ENCODE measurements around the gene CLDN18. TPM values are rescaled to one million over a fixed set of nuclear protein-coding genes. Genes with fewer than 3 reads are reported as not detected.

Gene CLDN18
- total RNA-seq, 1 donor from 2014 or later, result 0.11 TPM

DNA sequence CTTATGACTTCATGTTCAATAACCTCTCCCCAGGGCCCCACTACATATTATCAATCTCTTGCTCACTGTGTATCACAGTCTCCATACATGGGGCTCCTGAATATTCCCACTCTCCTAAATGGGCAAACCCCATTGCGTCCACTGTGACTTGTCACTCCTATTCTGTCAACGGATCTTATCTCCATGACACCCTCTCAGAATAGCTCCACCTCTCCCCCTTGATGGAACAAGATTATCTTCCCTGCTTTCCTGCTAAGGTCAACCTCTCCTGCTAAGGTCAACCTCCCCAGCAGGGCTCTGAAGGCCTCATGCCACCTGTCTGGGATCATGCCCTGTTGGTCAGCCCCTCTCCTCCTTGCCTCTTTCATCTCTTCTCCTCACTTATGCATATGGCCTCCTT is 1.8 kb downstream of the CLDN18 start:
- no peak for DNase-seq (ENCODE audit: low spot score in 2 of 2)
- Histone ChIP-seq H3K27me3 (no peaks in the 10 kb centered on the region), H3K4me3 (no peak overlapping the region), H3K36me3 (no peaks in the 10 kb centered on the region), H3K27ac (no peak overlapping the region), H3K4me1 (no peaks in the 10 kb centered on the region), H3K9me3 (no peaks in the 10 kb centered on the region)
- intact Hi-C loops (cut with DNase I), result no loop called here
- TF ChIP-seq, protein P1, sequence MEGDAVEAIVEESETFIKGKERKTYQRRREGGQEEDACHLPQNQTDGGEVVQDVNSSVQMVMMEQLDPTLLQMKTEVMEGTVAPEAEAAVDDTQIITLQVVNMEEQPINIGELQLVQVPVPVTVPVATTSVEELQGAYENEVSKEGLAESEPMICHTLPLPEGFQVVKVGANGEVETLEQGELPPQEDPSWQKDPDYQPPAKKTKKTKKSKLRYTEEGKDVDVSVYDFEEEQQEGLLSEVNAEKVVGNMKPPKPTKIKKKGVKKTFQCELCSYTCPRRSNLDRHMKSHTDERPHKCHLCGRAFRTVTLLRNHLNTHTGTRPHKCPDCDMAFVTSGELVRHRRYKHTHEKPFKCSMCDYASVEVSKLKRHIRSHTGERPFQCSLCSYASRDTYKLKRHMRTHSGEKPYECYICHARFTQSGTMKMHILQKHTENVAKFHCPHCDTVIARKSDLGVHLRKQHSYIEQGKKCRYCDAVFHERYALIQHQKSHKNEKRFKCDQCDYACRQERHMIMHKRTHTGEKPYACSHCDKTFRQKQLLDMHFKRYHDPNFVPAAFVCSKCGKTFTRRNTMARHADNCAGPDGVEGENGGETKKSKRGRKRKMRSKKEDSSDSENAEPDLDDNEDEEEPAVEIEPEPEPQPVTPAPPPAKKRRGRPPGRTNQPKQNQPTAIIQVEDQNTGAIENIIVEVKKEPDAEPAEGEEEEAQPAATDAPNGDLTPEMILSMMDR (IDR thresholded peaks at IDR 0.05), result no peak

- no peak for DNase-seq (ENCODE audit: low spot score in 2 of 2)
- intact Hi-C loops (cut with DNase I), result no loop called here
- Histone ChIP-seq H3K27me3 (no peaks in the 10 kb centered on the region), H3K4me1 (no peaks in the 10 kb centered on the region), H3K27ac (no peak overlapping the region), H3K4me3 (no peak overlapping the region), H3K36me3 (no peaks in the 10 kb centered on the region), H3K9me3 (no peaks in the 10 kb centered on the region)
- TF ChIP-seq, protein P1 (IDR thresholded peaks at IDR 0.05), result no peak
These were observed 2.6 kb downstream of the CLDN18 start for GRCh38 chr3:138012526-138012925.

- intact Hi-C loops (cut with DNase I), result no loop called here
- H3K4me1 ChIP-seq, result no peaks in the 10 kb centered on the region
- H3K36me3 ChIP-seq, result no peaks in the 10 kb centered on the region
- no peak overlapping the region for H3K4me3 ChIP-seq
- no peaks in the 10 kb centered on the region for H3K9me3 ChIP-seq
- H3K27ac ChIP-seq, result no peak overlapping the region
- no peak for DNase-seq (ENCODE audit: low spot score in 2 of 2)
- TF ChIP-seq, protein P1 (IDR thresholded peaks at IDR 0.05), result no peak
- H3K27me3 ChIP-seq, result no peaks in the 10 kb centered on the region
These were observed 6.1 kb downstream of the CLDN18 start for GRCh38 chr3:138016065-138016464.

DNA sequence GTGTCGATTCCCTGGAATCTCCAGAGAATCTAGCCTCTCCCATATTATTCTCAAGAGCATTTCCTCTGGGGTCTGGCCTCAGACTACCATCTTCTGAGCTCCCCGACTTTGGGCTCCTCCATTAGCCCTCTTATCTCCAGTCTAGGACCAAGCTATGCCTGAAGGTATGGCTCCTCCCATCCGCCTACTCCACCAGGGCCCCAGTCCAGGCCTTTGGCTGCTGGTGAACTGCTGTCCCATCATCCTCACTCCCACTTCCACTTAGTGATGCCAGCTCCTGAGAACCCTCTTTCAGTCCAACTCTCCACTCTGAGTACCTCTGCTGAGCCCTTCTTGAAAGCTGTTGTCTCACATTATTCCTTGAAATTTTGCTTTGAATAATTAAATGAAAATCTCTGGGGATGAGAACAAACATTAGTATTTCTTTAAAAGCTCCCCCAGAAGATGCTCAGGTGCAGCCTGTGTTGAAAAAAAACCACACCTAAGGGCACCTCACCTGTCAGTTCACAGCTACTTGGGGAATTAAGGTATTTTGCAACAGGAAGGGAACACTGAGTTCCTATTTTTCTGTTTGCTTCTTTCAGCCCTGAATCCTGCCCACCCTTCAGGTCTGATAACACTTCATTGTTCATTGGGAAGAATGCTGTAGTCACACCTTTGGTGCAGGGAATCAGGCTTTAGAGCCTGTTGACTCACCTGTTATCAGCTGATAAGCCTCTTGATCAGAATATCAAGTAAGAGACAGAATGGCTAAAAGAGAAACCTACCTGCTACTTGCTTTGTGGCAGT is 9.5 kb downstream of the CLDN18 start:
- no peak for DNase-seq (ENCODE audit: low spot score in 2 of 2)

DNA sequence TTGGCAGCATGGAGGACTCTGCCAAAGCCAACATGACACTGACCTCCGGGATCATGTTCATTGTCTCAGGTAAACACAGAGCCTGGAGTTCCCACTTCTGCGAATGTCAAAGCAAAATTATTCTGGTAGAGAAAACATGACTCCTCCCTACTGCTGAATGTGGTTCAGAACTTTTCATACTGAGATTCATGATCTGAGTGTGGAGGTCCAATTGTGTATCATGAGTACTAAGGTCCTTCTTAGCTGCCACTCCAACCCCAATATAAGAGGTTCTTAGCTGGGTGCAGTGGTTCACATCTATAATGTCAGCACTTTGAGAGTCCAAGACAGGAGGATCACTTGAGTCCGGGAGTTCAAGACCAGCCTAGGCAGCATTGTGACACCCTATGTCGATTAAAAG is 13.8 kb downstream of the CLDN18 start:
- TF ChIP-seq, protein P1 (IDR thresholded peaks at IDR 0.05), result no peak

More for the DNA sequence above, 9.5 kb downstream of the CLDN18 start:
- H3K27me3 ChIP-seq, result no peaks in the 10 kb centered on the region
- no peaks in the 10 kb centered on the region for H3K4me1 ChIP-seq
- intact Hi-C loops (cut with DNase I), result no loop called here
- H3K4me3 ChIP-seq, result no peak overlapping the region
- no peak overlapping the region for H3K27ac ChIP-seq
- H3K36me3 ChIP-seq, result peaks cover 6 to 9% of the 10 kb centered on the region in 2 donors
- no peaks in the 10 kb centered on the region for H3K9me3 ChIP-seq
- TF ChIP-seq, protein P1 (IDR thresholded peaks at IDR 0.05), result no peak

More for the DNA sequence above, 13.8 kb downstream of the CLDN18 start:
- no peak overlapping the region for H3K4me3 ChIP-seq
- no peak overlapping the region for H3K27ac ChIP-seq
- H3K4me1 ChIP-seq, result no peaks in the 10 kb centered on the region
- H3K36me3 ChIP-seq, result peaks cover 11 to 12% of the 10 kb centered on the region in 2 donors
- H3K27me3 ChIP-seq, result no peaks in the 10 kb centered on the region
- intact Hi-C loops (cut with DNase I), result no loop called here
- H3K9me3 ChIP-seq, result no peaks in the 10 kb centered on the region
- DNase-seq (ENCODE audit: low spot score in 2 of 2), result no peak
